ENCODE results near the gene SERPINA3.

GRCh38 chr14:94622653-94623421 lies 10.6 kb downstream of the SERPINA3 start:
- TF ChIP-seq EZH2 (IDR thresholded peaks at IDR 0.05; ENCODE audit: insufficient read depth, poor library complexity, severe bottlenecking) (no peak), EZH2phosphoT487 (IDR thresholded peaks at IDR 0.05; ENCODE audit: insufficient read depth, low read depth) (no peak)
